ENCODE data around the gene NHSL1. TPM values are rescaled to one million over a fixed set of nuclear protein-coding genes. Genes with fewer than 3 reads are reported as not detected.

NHSL1 gene
- total and polyA plus RNA-seq, 4 donors = 19.6 to 31.3 (median 26.2) TPM

DNA sequence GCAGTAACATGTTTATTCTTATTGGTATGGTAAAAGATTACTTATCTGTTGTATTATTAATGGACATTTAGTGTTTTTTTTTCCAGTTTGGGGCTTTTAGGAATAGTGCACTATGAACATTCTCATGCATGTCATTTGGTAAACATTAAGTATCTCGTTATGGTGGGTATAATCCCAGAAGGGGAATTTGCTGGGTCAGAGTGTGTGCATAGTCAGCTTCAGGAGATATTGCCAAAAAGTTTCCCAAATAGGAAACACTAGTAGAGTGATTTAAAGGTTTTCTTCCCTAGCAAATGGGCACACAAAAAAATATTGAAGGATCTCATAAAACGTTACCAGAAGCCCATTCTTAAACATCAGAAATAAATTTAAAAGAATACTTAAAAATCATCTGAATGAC is 25.2 kb upstream of the NHSL1 start:
- no peak for DNase-seq (ENCODE audit: low read depth in 4 of 6, low spot score in 6 of 6)
- WGBS (ENCODE audit: insufficient coverage) = 60% methylated on average over 1 of the region's 2 CpGs
- Histone ChIP-seq H3K9me3 (ENCODE audit: control insufficient read depth, insufficient read depth, low read length) (no peaks in the 10 kb centered on the region), H3K36me3 (ENCODE audit: control insufficient read depth, insufficient read depth, low read length) (no peaks in the 10 kb centered on the region), H3K27ac (ENCODE audit: low read depth, low read length) (no peak overlapping the region), H3K4me1 (ENCODE audit: control insufficient read depth, insufficient read depth, low read length) (peaks cover 9% of the 10 kb centered on the region), H3K4me3 (ENCODE audit: low read depth, low read length) (no peak overlapping the region), H3K27me3 (ENCODE audit: control insufficient read depth, insufficient read depth, low read length) (no peaks in the 10 kb centered on the region)

GRCh38 chr6:138523347-138524210 is 24.3 kb upstream of the NHSL1 start:
- no peak overlapping the region for H3K4me3 ChIP-seq (ENCODE audit: low read depth, low read length)
- no peak overlapping the region for H3K27ac ChIP-seq (ENCODE audit: low read depth, low read length)
- WGBS (ENCODE audit: insufficient coverage) = 70% methylated on average over 5 of the region's 7 CpGs
- DNase-seq (ENCODE audit: low read depth in 4 of 6, low spot score in 6 of 6) = no peak
- peaks cover 9% of the 10 kb centered on the region for H3K4me1 ChIP-seq (ENCODE audit: control insufficient read depth, insufficient read depth, low read length)
- H3K36me3 ChIP-seq (ENCODE audit: control insufficient read depth, insufficient read depth, low read length) = no peaks in the 10 kb centered on the region
- H3K9me3 ChIP-seq (ENCODE audit: control insufficient read depth, insufficient read depth, low read length) = no peaks in the 10 kb centered on the region
- H3K27me3 ChIP-seq (ENCODE audit: control insufficient read depth, insufficient read depth, low read length) = no peaks in the 10 kb centered on the region

- H3K36me3 ChIP-seq (ENCODE audit: control insufficient read depth, insufficient read depth, low read length) = no peaks in the 10 kb centered on the region
- no peaks in the 10 kb centered on the region for H3K27me3 ChIP-seq (ENCODE audit: control insufficient read depth, insufficient read depth, low read length)
- WGBS (ENCODE audit: insufficient coverage) = 72% methylated on average over 3 of the region's 4 CpGs
- no peak overlapping the region for H3K4me3 ChIP-seq (ENCODE audit: low read depth, low read length)
- peaks cover 9% of the 10 kb centered on the region for H3K4me1 ChIP-seq (ENCODE audit: control insufficient read depth, insufficient read depth, low read length)
- no peak for DNase-seq (ENCODE audit: low read depth in 4 of 6, low spot score in 6 of 6)
- H3K27ac ChIP-seq (ENCODE audit: low read depth, low read length) = peak overlapping the region; percentile 12
- peaks cover 3% of the 10 kb centered on the region for H3K9me3 ChIP-seq (ENCODE audit: control insufficient read depth, insufficient read depth, low read length)
These were observed 23.3 kb upstream of the NHSL1 start for GRCh38 chr6:138522611-138523010.

DNA sequence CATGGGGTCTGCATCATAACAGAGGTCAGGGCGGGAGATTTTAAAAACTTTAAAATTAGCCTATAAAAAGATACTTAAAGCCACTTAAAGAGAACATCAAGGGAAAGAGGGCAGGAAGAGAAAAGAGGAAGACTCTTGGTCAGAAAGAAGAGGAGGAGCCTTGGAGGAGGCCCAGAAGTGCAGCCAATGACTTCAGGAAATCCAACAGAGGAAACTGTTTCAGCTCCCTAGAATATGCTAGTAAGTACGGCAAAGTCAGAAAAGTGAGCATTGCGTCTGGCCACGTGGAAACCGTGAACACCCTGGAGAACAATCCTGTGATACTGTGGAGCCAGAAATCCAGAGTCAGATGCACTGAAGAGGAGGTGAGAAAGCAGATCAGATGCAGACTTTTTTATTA is 22.5 kb upstream of the NHSL1 start:
- WGBS (ENCODE audit: insufficient coverage) = 90% methylated on average over 4 of the region's 5 CpGs
- H3K27me3 ChIP-seq (ENCODE audit: control insufficient read depth, insufficient read depth, low read length) = no peaks in the 10 kb centered on the region
- peaks cover 3% of the 10 kb centered on the region for H3K9me3 ChIP-seq (ENCODE audit: control insufficient read depth, insufficient read depth, low read length)
- peaks cover 9% of the 10 kb centered on the region for H3K4me1 ChIP-seq (ENCODE audit: control insufficient read depth, insufficient read depth, low read length)
- no peaks in the 10 kb centered on the region for H3K36me3 ChIP-seq (ENCODE audit: control insufficient read depth, insufficient read depth, low read length)
- no peak overlapping the region for H3K4me3 ChIP-seq (ENCODE audit: low read depth, low read length)
- DNase-seq (ENCODE audit: low read depth in 4 of 6, low spot score in 6 of 6) = no peak
- no peak overlapping the region for H3K27ac ChIP-seq (ENCODE audit: low read depth, low read length)

- H3K9me3 ChIP-seq (ENCODE audit: control insufficient read depth, insufficient read depth, low read length) = peaks cover 3% of the 10 kb centered on the region
- no peaks in the 10 kb centered on the region for H3K27me3 ChIP-seq (ENCODE audit: control insufficient read depth, insufficient read depth, low read length)
- no peak overlapping the region for H3K27ac ChIP-seq (ENCODE audit: low read depth, low read length)
- H3K36me3 ChIP-seq (ENCODE audit: control insufficient read depth, insufficient read depth, low read length) = no peaks in the 10 kb centered on the region
- no CpG with 5 or more reads among the region's 3 CpGs for WGBS (ENCODE audit: insufficient coverage)
- H3K4me1 ChIP-seq (ENCODE audit: control insufficient read depth, insufficient read depth, low read length) = peaks cover 8% of the 10 kb centered on the region
- peak in 1 of 6 donors; percentile 59 for DNase-seq (ENCODE audit: low read depth in 4 of 6, low spot score in 6 of 6)
- H3K4me3 ChIP-seq (ENCODE audit: low read depth, low read length) = no peak overlapping the region
These were observed 21.2 kb upstream of the NHSL1 start for GRCh38 chr6:138520463-138520862.

GRCh38 chr6:138518054-138518453 is 18.8 kb upstream of the NHSL1 start:
- Histone ChIP-seq H3K9me3 (ENCODE audit: control insufficient read depth, insufficient read depth, low read length) (peaks cover 3% of the 10 kb centered on the region), H3K27ac (ENCODE audit: low read depth, low read length) (no peak overlapping the region), H3K4me1 (ENCODE audit: control insufficient read depth, insufficient read depth, low read length) (peaks cover 5% of the 10 kb centered on the region), H3K36me3 (ENCODE audit: control insufficient read depth, insufficient read depth, low read length) (no peaks in the 10 kb centered on the region), H3K4me3 (ENCODE audit: low read depth, low read length) (no peak overlapping the region), H3K27me3 (ENCODE audit: control insufficient read depth, insufficient read depth, low read length) (no peaks in the 10 kb centered on the region)
- DNase-seq (ENCODE audit: low read depth in 4 of 6, low spot score in 6 of 6) = no peak

DNA sequence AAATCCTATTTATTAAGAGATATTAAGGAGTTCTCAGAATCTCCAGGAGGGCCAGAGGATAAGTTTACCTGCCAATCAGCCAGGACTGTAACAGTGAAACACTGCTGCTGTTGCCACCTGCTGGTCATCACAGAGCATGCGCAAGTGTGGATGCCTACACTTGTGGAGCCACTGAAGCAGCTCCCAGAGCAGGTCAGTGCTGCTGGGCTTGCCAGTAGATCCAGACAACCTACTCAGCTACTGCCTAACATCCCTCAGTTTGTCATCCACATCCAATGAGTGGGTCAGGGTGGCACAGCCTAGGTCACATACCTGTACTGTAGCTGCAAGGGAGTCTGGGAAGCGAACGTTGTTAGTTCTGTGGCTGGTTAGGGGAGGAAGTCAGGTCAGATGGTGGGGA is 18.3 kb upstream of the NHSL1 start:
- Histone ChIP-seq H3K9me3 (ENCODE audit: control insufficient read depth, insufficient read depth, low read length) (peaks cover 3% of the 10 kb centered on the region), H3K4me1 (ENCODE audit: control insufficient read depth, insufficient read depth, low read length) (peaks cover 8% of the 10 kb centered on the region), H3K36me3 (ENCODE audit: control insufficient read depth, insufficient read depth, low read length) (no peaks in the 10 kb centered on the region), H3K27ac (ENCODE audit: low read depth, low read length) (no peak overlapping the region), H3K4me3 (ENCODE audit: low read depth, low read length) (no peak overlapping the region), H3K27me3 (ENCODE audit: control insufficient read depth, insufficient read depth, low read length) (no peaks in the 10 kb centered on the region)
- no peak for DNase-seq (ENCODE audit: low read depth in 4 of 6, low spot score in 6 of 6)
- 100% methylated on average over 1 of the region's 3 CpGs for WGBS (ENCODE audit: insufficient coverage)

- no peak overlapping the region for H3K27ac ChIP-seq (ENCODE audit: low read depth, low read length)
- H3K27me3 ChIP-seq (ENCODE audit: control insufficient read depth, insufficient read depth, low read length) = no peaks in the 10 kb centered on the region
- H3K4me3 ChIP-seq (ENCODE audit: low read depth, low read length) = no peak overlapping the region
- H3K36me3 ChIP-seq (ENCODE audit: control insufficient read depth, insufficient read depth, low read length) = no peaks in the 10 kb centered on the region
- peaks cover 8% of the 10 kb centered on the region for H3K4me1 ChIP-seq (ENCODE audit: control insufficient read depth, insufficient read depth, low read length)
- no peak for DNase-seq (ENCODE audit: low read depth in 4 of 6, low spot score in 6 of 6)
- peaks cover 3% of the 10 kb centered on the region for H3K9me3 ChIP-seq (ENCODE audit: control insufficient read depth, insufficient read depth, low read length)
- WGBS (ENCODE audit: insufficient coverage) = 90% methylated on average over 3 of the region's 12 CpGs
These were observed 16.5 kb upstream of the NHSL1 start for GRCh38 chr6:138515657-138516248.

GRCh38 chr6:138514860-138515540 is 15.7 kb upstream of the NHSL1 start:
- peaks cover 3% of the 10 kb centered on the region for H3K9me3 ChIP-seq (ENCODE audit: control insufficient read depth, insufficient read depth, low read length)
- H3K27me3 ChIP-seq (ENCODE audit: control insufficient read depth, insufficient read depth, low read length) = no peaks in the 10 kb centered on the region
- no peaks in the 10 kb centered on the region for H3K36me3 ChIP-seq (ENCODE audit: control insufficient read depth, insufficient read depth, low read length)
- no peak for DNase-seq (ENCODE audit: low read depth in 4 of 6, low spot score in 6 of 6)
- H3K4me3 ChIP-seq (ENCODE audit: low read depth, low read length) = no peak overlapping the region
- peaks cover 8% of the 10 kb centered on the region for H3K4me1 ChIP-seq (ENCODE audit: control insufficient read depth, insufficient read depth, low read length)
- H3K27ac ChIP-seq (ENCODE audit: low read depth, low read length) = no peak overlapping the region
- 63% methylated on average over 2 of the region's 9 CpGs for WGBS (ENCODE audit: insufficient coverage)

Measured in spinal cord (tissue), 10 donors.